Measurements from ENCODE around the gene PCK2.

Gene PCK2

DNA sequence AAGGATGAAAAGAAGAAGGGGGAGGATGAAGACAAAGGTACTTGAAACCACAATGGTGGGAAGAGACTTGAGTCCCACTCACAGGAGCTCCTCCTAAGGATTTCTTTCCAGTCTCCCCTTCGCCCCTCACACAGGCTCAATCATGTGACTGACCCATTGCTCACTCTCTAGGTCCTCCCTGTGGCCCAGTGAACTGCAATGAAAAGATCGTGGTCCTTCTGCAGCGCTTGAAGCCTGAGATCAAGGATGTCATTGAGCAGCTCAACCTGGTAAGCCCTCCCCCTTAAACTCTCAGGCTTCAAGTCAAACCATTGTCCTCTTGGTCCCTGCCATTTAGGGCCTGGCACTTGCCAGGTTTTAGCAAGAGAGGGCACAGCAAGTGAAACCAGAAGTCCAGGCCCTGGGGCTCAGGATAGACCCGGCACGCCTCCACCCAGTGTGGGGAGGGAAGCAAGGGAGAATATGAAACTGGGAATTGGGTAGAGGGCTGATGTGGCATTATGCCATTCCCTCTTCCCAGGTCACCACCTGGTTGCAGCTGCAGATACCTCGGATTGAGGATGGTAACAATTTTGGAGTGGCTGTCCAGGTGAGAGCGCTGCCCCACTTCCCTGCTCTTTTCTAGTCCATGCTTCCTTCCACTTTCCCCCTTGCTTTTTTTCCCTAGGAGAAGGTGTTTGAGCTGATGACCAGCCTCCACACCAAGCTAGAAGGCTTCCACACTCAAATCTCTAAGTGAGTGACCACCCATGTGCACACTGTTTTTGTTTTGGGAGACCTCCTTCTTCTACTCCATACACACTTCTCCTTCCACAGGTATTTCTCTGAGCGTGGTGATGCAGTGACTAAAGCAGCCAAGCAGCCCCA is 43.7 kb downstream of the PCK2 start:
- DNase-seq (ENCODE audit: low read depth) = no peak

DNA sequence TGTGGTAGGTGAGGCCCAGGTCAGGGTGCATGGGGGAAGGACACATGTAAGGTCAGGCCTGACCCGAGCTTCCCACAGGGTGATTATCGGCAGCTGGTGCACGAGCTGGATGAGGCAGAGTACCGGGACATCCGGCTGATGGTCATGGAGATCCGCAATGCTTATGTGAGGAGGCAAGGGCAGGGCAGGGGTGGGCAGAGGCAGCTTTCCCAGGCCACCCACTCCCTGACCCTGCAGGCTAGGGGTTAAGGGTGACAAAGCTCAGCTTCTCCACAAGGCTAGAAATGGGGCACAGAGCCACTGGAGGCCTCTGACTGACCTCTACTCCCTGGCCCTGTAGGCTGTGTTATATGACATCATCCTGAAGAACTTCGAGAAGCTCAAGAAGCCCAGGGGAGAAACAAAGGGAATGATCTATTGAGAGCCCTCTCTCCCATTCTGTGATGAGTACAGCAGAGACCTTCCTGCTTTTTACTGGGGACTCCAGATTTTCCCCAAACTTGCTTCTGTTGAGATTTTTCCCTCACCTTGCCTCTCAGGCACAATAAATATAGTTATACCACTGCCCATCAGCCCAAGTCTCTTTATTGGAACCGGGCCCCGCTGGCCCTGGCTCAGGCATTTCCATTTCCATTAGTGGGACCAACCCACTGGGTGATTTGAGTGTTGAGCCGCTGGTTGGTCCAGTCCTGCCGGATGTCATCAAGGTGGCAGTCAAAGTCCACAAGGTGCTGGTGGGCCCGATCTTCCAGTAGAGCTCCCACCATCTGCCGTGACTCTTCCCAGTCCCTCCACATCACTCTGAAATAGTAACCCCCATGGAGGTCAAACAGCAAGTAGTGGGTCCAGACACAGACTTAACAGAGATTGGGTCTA is 44.5 kb downstream of the PCK2 start:
- DNase-seq (ENCODE audit: low read depth) = no peak

DNA sequence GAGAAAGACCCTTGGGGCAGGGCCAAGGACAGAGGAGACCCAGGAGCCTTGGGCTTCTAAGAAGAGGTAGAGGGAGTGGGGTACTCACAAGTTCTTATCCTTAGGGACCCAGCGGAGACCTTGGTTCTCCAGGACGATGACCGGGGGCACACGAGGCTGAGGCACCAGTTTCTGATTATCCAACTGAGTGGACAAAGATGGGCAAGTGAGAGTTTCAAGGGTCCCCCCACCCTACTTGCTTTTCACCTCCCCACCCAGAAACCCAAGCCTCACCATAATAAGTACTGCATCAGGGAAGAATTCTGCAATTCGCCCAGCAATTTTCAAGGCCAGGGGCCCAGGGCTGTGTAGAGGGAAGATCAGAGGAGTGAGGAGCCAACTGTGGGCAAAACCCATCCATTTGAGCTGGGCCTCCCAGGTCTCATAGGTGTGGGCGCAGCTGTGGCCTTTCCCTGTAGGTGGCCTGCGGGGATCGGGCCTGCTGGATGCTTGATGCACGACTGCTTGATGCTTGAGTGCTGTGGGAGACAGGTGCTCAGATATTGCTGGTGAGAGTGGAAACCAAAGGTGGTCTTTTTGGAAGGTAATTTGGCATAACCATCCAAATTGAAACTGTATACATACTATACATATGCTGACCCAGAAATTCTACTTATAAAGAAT is 45.3 kb downstream of the PCK2 start:
- no peak for DNase-seq (ENCODE audit: low read depth)

DNA sequence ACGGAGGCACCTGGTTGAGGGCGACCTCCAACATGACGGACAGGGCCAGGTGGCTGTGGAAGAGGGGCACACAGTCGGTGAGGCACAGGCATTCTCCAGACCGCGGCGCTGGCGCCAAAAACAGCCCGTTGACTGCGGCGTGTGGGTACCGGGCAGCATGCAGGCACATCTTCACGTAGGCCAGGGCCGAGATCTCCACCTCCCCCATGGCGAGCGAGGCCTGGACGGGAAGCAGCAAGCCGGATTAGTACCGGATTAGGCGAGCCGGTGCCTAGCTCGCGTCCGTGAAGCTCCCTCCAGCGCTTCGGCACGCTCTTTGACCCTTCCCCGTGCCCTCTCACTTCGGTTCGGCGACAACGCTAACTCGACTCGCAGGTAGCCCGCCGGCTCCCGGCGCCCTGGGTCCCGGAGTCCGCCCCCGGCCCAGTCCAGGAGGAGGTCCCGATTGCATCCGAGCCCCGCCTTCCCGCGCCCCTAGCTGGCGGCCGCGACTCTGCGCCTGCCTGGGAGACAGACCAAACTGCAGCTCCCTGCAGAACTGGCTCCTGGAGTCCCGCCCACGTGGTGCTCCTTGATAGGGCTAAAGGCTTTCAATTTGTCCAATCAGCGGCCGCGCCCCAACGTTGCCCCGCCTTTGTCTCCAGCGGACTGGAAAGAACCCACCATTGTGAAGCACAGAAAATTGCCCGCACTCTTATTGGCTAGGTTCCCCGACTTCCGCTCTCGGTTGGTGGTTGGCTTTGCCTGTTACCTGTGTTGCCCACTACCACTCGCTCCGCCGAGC is 47.2 kb downstream of the PCK2 start, which contains the start of gene EMC9:
EMC9 (minus strand) TSS at position 495 of the 784 bp plus-strand sequence; CDS start at position 208, 287 bp downstream.
- DNase-seq (ENCODE audit: low read depth) = peak; percentile 99

DNA sequence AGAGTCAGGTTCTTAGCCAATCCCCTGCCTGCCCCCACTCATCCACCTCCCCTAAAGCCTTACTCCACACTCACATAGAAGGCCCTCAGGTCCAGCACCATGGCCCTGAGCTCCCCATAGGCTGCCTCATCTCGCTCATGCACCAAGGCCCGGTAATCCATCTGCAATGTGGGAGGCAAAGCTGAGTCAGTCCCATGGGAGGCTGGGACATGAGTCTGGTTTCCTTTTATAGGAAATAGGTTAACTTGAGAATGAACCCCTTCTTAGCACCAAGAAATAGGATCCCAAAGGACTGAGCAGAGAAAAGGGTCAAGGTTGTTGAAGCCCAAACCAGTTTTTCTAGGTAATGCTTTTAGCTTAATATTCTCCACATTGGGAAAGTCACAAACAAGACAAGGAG is 49.4 kb downstream of the PCK2 start:
- no peak for DNase-seq (ENCODE audit: low read depth)

DNA sequence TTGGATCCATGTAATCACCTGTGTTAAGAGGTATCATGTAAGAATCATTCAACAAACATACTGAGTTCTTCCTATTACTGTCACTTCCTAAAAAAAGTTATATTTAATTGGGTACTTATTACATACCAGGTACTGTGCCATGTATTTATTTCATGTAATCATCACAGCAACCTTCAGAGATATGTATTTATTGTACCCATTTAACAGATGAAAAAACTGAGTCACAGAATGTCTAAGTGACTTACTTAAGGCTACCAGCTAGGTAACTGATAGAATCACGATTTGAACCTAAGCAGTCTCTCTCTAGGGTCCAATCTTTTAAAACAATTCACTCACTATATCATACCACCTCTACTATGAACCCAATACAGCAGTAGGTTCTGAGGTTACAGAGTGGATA is 50.3 kb downstream of the PCK2 start:
- DNase-seq (ENCODE audit: low read depth) = no peak

DNA sequence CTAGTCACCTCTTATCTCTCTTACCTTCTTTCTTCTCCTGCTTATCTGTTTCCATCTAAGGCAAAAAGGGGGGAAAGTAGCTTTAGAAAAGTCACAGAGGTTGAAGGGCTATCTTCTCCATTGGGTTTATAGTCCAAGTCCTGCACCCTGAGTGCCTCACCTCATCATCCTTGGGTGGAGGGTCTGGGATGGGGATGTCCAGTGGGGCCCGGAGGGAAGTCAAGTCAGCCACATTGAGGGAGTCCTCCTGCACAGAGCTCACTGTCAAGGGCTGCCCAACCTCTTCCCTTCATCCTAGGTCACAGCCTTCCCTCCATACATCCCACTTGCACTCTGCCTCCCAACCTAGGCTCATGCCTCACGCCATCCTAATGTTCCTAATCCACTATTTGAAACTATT is 51.1 kb downstream of the PCK2 start:
- DNase-seq (ENCODE audit: low read depth) = no peak

DNA sequence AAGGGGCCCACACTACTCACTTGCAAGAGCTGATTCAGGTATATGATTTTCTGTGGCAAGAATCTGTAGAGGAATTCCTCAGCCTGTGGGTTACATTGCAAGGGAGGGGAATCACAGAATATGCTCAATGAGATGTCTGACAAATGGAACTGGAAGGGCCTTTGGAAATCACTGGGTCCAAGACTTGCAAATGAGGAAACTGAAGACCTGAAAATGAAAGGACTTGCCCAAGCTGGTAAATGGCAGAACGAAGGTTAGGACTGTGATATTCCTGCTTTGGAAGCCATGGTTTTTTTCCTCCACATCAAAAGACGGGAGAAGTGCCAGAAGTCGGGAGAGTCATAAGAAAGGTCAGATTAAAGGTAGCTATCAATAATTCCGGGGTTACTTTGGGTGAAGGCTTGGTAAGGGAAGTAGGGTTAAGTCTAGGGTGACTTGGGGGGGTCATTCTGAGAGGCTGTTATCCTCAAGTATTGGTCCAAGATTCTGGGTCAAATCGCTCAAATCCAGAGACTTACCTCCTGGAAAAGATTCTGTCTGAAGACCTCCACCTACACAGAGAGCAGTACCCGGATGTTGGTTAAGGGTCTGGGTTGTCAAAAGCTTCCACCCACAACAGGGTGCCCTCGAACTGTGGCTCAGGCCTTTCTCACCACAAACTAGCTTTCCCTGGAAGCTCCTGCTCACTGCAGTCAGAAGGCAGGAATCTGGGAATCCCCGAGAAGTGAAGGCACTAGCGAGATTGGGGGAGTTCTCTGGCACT is 51.8 kb downstream of the PCK2 start:
- no peak for DNase-seq (ENCODE audit: low read depth)

DNA sequence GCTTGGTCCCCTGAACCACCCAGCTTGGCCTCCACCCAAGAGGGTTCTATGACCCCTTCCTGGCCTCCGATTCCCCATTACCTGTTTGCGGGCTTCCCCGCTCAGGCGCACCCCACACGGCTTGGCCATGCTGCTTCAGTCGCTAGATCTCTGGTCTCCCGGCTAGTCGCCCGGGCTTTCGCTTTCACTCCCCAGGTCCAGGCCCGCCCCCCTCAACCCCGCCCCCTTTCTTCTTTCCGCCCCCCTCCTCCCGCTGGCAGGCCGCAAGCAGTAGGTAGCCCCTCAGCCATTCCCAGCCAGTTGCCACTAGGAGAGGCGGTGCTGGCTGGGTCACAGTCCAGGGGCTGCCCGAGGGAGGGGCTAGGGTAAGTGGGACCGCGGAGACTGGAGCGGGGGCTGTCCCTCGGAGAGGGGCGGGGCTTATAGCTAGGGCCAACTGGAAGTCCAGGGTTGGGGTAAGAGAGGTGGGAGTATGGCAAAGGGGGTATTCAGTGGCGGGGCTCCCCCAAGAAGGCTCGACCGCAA is 52.4 kb downstream of the PCK2 start, which contains the start of gene PSME2:
PSME2 (minus strand) TSS at position 158 of the 525 bp plus-strand sequence; CDS start at position 129, 29 bp downstream.
- peak; percentile 77 for DNase-seq (ENCODE audit: low read depth)

DNA sequence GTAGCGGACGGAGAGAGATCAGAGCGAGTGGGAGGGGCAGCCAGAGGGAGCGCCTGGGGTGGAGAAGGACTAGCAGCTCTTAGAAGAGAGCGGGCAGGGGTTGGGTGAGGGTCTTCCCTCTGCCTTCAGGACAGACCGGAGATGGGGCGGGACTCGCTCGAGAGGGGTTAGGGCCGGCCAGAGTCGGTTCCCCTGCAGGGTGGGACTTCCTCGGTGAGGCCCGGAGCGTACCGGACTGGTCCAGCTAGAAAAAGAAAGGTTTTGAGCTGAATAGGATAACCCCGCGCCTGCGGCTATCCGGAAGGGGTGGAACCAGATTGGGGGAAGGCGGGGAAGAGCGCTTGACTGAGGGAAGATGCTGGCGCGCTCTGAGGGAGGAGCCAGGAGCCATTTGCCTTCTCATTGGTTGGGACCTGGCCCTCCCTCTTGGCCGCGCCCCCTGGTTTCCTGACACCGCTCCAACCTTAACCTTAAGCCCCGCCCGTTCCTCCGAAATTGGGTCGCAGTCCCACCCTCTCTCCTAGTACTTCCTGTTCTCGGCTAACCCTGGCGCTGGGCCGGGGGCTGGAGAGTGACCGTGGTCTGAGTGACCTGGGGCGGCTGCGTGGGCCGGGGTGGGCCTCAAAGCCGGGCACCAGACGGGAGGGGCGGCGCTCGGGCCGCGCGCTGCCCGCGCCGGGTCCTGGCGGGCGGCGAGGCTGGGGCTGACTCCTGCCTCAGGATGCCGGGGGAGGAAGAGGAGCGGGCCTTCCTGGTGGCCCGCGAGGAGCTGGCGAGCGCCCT is 53.1 kb downstream of the PCK2 start, which contains the start of gene RNF31:
RNF31 (plus strand) TSS at position 521 of the 783 bp plus-strand sequence; CDS start at position 722, 201 bp downstream.
- DNase-seq (ENCODE audit: low read depth) = peak; percentile 97

DNA sequence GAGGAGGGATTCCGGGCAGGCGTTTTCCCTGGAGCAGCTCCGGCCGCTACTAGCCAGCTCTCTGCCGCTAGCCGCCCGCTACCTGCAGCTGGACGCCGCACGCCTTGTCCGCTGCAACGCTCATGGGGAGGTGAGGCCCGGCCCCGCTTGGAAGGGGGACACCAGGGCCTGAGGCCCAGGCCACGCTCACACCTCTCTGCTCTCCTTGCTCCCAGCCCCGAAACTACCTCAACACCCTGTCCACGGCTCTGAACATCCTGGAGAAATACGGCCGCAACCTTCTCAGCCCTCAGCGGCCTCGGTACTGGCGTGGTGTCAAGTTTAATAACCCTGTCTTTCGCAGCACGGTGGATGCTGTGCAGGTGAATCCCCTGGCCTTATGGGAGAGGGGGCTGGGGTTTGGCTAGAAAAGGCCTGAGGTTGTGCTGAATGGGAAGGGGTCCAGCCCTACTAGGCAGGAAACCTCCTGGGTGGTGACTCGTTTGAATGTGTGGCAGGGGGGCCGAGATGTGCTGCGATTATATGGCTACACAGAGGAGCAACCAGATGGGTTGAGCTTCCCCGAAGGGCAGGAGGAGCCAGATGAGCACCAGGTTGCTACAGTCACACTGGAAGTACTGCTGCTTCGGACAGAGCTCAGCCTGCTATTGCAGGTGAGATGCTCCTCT is 53.8 kb downstream of the PCK2 start:
- no peak for DNase-seq (ENCODE audit: low read depth)

DNA sequence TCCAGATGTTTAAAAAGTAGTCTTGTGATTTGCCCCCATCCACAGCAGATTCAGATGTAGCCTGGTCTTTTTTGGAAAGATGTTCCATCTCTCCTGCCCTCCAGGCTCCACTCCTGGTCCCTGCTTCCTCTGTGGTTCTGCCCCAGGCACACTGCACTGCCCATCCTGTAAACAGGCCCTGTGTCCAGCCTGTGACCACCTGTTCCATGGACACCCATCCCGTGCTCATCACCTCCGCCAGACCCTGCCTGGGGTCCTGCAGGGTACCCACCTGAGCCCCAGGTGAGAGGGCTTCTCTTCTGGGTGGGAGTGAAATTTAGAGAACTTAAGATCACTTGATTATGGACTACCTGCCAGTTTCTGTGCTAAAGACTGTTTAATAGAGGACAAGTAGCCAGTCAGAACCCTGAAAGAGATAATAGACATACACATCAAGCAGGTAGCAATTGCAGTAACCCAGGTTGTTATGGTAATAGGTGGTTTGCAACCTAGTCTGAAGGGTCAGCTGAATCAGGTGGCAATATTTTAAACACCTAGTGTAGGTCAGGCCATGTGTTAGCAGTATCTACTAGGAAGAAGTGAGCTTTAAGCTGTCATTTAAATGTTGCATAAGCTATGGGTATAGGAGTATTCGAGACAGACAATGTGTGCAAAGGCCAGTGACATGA is 55.3 kb downstream of the PCK2 start:
- DNase-seq (ENCODE audit: low read depth) = no peak

DNA sequence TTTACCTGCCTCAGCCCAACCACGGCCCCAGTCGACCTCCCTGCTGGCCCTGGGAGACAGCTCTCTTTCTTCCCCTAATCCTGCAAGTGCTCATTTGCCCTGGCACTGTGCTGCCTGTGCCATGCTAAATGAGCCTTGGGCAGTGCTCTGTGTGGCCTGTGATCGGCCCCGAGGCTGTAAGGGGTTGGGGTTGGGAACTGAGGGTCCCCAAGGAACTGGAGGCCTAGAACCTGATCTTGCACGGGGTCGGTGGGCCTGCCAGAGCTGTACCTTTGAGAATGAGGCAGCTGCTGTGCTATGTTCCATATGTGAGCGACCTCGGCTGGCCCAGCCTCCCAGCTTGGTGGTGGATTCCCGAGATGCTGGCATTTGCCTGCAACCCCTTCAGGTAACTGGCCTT is 56.0 kb downstream of the PCK2 start:
- DNase-seq (ENCODE audit: low read depth) = no peak

DNA sequence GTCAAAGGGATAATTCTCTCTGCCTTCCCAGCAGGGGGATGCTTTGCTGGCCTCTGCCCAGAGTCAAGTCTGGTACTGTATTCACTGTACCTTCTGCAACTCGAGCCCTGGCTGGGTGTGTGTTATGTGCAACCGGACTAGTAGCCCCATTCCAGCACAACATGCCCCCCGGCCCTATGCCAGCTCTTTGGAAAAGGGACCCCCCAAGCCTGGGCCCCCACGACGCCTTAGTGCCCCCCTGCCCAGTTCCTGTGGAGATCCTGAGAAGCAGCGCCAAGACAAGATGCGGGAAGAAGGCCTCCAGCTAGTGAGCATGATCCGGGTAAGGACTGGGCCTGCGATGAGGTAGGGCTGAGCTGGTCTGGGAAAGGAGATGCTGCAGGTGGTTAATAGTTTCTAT is 56.5 kb downstream of the PCK2 start:
- DNase-seq (ENCODE audit: low read depth) = no peak

DNA sequence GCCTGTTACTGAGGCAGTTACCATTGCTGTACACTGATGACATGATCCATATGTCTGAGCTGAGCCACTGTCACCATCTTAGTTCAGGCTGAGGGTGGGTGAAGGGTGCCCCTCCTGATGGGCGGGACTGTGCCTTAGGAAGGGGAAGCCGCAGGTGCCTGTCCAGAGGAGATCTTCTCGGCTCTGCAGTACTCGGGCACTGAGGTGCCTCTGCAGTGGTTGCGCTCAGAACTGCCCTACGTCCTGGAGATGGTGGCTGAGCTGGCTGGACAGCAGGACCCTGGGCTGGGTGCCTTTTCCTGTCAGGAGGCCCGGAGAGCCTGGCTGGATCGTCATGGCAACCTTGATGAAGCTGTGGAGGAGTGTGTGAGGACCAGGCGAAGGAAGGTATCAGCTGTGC is 56.9 kb downstream of the PCK2 start:
- DNase-seq (ENCODE audit: low read depth) = no peak

DNA sequence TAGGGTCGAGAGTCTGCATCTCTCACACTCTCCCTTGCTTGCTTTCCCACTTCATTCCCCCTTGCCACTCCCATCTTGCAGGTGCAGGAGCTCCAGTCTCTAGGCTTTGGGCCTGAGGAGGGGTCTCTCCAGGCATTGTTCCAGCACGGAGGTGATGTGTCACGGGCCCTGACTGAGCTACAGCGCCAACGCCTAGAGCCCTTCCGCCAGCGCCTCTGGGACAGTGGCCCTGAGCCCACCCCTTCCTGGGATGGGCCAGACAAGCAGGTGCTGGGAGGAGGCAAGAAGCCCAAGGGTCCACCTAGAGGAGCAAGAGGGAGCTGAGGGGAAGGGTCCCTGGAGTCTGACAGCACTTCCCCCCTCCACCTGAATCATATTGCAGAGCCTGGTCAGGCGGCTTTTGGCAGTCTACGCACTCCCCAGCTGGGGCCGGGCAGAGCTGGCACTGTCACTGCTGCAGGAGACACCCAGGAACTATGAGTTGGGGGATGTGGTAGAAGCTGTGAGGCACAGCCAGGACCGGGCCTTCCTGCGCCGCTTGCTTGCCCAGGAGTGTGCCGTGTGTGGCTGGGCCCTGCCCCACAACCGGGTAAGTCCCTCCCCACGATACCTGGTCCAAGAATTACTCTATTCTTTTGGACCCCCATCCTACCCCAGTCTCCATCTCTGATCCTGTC is 57.4 kb downstream of the PCK2 start:
- DNase-seq (ENCODE audit: low read depth) = no peak
